Measurements from ENCODE around the gene ROBO4.

Gene ROBO4

DNA sequence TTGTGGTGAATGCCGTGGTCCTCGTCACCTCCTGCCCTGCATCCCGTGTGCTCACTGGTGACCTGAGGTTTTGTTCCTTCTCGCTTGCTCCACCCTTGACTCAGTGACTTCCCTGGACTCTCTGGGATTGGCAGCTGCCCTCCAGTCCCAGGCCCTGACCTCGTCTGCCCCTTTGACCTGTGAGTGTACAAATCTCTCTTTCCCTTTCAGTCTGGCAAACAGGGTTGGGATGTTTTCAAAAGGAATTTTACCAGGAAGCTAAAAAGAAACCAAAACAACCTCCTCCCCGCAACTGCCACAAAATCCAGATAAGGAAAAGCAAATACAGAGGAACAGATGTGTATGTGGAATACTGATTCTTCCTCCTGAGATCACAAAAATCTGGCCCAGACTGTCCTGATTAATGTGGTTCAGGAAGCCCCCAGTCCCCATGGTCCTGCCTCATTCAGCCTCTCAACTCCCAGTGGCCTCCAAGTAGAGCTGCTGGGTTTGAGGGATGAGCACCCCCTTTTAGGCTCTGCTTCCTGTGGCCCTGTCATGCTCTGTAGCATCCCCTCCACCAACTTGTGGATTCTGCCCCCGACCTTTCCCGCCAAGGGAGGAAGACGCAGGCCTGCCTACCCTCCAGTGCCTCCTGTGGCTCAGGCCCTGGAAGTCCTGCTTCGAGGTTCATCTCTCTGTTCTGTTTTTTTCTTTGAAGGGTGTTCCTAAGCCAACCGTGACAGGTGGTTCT lies 15.2 kb downstream of the ROBO4 start:
- TF ChIP-seq, protein P1, sequence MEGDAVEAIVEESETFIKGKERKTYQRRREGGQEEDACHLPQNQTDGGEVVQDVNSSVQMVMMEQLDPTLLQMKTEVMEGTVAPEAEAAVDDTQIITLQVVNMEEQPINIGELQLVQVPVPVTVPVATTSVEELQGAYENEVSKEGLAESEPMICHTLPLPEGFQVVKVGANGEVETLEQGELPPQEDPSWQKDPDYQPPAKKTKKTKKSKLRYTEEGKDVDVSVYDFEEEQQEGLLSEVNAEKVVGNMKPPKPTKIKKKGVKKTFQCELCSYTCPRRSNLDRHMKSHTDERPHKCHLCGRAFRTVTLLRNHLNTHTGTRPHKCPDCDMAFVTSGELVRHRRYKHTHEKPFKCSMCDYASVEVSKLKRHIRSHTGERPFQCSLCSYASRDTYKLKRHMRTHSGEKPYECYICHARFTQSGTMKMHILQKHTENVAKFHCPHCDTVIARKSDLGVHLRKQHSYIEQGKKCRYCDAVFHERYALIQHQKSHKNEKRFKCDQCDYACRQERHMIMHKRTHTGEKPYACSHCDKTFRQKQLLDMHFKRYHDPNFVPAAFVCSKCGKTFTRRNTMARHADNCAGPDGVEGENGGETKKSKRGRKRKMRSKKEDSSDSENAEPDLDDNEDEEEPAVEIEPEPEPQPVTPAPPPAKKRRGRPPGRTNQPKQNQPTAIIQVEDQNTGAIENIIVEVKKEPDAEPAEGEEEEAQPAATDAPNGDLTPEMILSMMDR (IDR thresholded peaks at IDR 0.05; ENCODE audit: low read depth, low read length): no peak
- DNase-seq (ENCODE audit: extremely low read depth, low read depth): no peak

DNA sequence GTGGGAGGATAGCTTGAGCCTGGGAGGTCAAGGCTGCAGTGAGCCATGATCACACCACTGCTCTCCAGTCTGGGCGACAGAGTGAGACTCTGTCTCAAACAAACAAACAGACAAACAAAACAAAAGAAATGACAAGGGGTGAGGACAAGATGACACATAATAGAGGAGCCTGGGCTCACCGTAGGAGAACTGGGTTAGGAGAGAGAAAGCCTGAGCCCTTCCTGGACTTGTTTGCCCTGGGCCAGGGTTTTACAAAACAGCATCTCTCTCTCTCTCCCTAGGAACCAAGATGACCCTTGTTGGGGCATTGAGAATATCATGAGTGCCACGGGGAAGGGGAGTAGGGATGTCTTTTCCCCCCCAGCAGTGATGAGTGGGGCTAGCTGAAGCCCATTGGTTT lies 16.7 kb downstream of the ROBO4 start:
- TF ChIP-seq, protein P1 (IDR thresholded peaks at IDR 0.05; ENCODE audit: low read depth, low read length): no peak
- no peak for DNase-seq (ENCODE audit: extremely low read depth, low read depth)

- TF ChIP-seq, protein P1 (IDR thresholded peaks at IDR 0.05; ENCODE audit: low read depth, low read length): no peak
- no peak for DNase-seq (ENCODE audit: extremely low read depth, low read depth)
Measured at GRCh38 chr11:124880290-124880611, 17.4 kb downstream of the ROBO4 start.

DNA sequence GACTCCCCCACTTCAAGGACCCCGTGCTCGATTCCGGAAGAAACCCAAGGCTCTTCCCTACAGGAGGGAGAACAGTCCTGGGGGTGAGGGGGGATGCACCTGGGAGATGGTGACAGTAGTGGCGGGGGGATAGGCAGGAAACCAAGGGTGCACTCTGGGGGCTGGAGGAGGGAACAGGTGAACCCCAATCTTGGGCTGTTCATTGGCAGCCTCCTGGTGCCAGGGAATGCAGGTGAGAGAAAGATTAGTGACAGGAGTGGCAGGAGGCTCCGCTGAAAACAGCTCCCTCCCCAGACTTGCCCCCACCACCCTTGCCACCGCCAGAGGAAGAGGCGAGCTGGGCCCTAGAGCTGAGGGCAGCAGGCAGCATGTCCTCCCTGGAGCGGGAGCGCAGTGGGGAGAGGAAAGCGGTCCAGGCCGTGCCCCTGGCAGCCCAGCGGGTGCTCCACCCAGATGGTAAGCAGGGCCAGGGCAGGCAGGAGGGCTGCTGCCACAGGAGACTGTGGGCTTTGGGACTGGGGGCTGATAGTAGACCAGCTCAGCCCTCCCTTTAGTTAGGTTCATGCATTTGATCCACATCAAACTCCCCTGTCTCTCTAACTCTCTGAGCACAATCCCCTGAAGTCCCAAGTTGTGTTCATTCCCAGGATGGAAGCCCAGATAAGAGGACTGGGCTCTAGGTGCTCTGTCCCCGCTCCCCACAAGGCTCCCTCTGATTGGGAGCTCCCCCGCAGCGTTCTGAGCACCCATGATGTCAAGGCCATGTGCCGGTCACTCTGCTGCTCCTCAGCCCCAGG lies 18.0 kb downstream of the ROBO4 start:
- TF ChIP-seq, protein P1 (IDR thresholded peaks at IDR 0.05; ENCODE audit: low read depth, low read length): no peak
- no peak for DNase-seq (ENCODE audit: extremely low read depth, low read depth)

- no peak for DNase-seq (ENCODE audit: extremely low read depth, low read depth)
- TF ChIP-seq, protein P1 (IDR thresholded peaks at IDR 0.05; ENCODE audit: low read depth, low read length): no peak
Measured at GRCh38 chr11:124878759-124879492, 18.7 kb downstream of the ROBO4 start.

DNA sequence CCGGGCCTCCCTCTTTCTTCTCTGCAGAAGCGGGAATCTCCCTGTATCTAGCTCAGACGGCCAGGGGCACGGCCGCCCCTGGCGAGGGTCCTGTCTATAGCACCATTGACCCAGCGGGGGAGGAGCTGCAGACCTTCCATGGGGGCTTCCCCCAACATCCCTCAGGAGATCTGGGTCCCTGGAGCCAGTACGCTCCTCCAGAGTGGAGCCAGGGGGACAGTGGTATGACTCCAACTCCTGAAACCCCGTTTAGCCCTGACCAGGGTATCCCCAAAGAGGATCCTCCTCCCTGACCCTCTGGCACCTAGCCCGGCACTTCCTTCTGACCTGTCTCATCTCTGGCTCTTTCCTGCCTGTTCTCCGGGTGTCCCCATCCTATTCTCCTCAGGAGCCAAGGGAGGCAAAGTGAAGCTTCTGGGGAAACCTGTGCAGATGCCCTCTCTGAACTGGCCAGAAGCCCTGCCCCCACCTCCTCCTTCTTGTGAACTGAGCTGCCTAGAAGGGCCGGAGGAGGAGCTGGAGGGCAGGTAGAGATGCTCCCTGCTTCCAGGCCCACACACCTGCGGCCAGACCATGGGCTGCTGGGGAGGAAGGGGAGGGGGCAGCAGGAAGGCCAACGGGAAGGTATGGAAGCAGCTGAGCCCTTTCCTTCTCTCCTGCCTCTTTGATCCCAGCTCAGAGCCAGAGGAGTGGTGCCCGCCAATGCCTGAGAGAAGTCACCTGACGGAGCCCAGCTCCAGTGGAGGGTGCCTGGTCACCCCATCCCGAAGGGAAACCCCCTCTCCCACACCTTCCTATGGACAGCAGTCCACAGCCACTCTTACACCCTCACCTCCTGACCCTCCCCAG lies 19.5 kb downstream of the ROBO4 start:
- no peak for DNase-seq (ENCODE audit: extremely low read depth, low read depth)
- TF ChIP-seq, protein P1 (IDR thresholded peaks at IDR 0.05; ENCODE audit: low read depth, low read length): no peak

All from AG09319 (cell line).